ENCODE results near the gene CDCP1. TPM values are rescaled to one million over a fixed set of nuclear protein-coding genes. Genes with fewer than 3 reads are reported as not detected.

CDCP1 gene
- total RNA-seq, 2 donors from 2014 or later = 3.4 to 7.3 TPM

DNA sequence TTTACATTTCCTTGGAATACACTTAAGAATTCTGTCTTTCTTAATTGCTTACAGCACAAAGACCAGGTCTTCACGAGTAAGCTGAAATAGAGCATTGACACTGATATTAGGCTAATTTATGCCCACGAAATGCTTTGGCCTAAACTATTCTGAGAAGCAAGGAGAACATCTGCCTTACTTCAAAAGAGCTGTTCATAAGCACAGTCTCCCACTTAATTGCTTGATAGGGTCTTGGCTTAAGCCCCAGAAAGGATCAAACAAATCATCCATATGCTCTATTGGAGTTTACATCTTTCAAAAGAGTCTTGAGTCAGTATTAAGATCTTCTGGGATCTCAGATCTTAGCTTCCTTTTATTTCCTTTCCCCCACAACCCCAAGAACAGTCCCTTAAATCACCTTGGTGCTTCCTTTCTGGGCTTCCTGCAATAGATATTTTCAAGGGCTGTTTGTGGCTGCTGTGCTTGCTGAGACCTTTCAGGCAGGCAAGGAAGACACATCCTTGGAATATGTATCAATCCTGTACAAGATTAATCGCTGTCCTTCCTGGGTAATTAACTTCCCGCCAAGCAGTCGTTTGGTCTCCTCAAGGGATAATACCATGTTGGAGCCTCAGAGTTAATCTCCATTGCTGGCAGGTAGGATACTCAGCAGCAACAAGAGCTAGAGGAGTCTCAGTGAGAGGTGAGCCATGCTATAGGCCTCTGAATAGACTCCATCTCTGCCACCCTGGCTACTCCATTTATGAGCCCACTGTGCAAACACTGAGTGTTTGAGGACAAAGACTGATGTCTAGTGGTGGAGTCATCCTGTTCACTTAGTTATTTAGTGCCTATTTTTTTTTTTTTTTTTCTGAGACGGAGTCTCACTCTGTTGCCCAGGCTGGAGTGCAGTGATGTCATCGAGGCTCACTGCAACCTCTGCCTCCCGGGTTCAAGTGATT is 42.8 kb upstream of the CDCP1 start:
- no peak for TF ChIP-seq CTCF (IDR thresholded peaks at IDR 0.05)
- no peaks in the 10 kb centered on the region for H3K9me3 ChIP-seq
- H3K4me1 ChIP-seq (ENCODE audit: control insufficient read depth in 1 of 2, low read depth in 2 of 2) = no peaks in the 10 kb centered on the region
- DNase-seq (ENCODE audit: low spot score) (no peak), ATAC-seq (ENCODE audit: insufficient number of reproducible peaks, low FRiP score, low read depth) (no peak)
- no peak overlapping the region for H3K27ac ChIP-seq
- H3K27me3 ChIP-seq (replicated peaks; ENCODE audit: insufficient read depth) = no peaks in the 10 kb centered on the region
- no peaks in the 10 kb centered on the region for H3K36me3 ChIP-seq
- no peak overlapping the region for H3K4me3 ChIP-seq

DNA sequence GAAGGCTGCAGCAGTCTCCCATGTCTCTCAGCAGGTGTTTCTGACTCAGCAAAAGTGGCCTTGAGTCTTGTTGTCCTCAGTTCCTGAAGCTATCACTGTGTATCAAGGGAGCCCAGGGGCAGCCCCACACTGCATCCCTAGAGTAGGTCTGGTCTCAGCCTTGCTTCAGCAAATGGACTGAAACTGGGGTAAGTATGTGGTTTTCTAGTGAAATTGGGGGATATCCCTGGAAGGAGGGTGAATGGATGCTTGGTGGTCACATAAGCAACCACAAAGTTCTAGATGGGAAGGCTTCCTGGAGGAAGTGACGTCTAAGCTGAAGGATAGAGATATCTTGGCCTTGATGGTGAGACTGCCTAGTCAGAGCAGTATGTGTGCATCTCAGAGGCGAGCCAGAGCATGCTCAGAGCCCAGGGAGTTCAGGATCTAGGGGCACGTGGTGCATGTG is 41.5 kb upstream of the CDCP1 start:
- Histone ChIP-seq H3K27ac (no peak overlapping the region), H3K36me3 (no peaks in the 10 kb centered on the region), H3K4me3 (no peak overlapping the region), H3K4me1 (ENCODE audit: control insufficient read depth in 1 of 2, low read depth in 2 of 2) (no peaks in the 10 kb centered on the region), H3K9me3 (no peaks in the 10 kb centered on the region), H3K27me3 (replicated peaks; ENCODE audit: insufficient read depth) (no peaks in the 10 kb centered on the region)
- DNase-seq (ENCODE audit: low spot score) (no peak), ATAC-seq (ENCODE audit: insufficient number of reproducible peaks, low FRiP score, low read depth) (no peak)
- no peak for TF ChIP-seq CTCF (IDR thresholded peaks at IDR 0.05)

DNA sequence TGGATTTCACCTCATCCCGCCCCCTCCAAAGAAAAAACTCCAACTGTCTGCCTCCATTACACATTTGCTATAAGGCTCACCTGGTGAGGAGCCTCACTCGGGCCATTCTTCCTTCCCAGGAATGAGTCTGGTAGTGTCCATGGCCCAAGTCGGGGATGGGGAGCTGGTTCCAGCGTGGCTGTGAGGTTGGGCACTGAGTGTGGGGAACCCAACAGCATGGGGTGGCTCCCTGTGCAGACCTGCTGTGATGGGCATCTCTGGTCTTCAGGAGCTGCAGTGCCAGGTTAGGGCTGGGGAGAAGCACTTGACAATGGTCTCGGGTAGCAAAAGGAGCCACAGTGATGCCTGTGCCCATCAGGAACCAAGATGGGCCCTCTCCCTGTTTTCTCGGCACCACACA is 40.7 kb upstream of the CDCP1 start:
- no peaks in the 10 kb centered on the region for H3K36me3 ChIP-seq
- TF ChIP-seq CTCF (IDR thresholded peaks at IDR 0.05) = no peak
- no peak for ATAC-seq (ENCODE audit: insufficient number of reproducible peaks, low FRiP score, low read depth)
- H3K27me3 ChIP-seq (replicated peaks; ENCODE audit: insufficient read depth) = no peaks in the 10 kb centered on the region
- H3K4me1 ChIP-seq (ENCODE audit: control insufficient read depth in 1 of 2, low read depth in 2 of 2) = no peaks in the 10 kb centered on the region
- no peak overlapping the region for H3K4me3 ChIP-seq
- no peaks in the 10 kb centered on the region for H3K9me3 ChIP-seq
- DNase-seq (ENCODE audit: low spot score) = no peak
- no peak overlapping the region for H3K27ac ChIP-seq

DNA sequence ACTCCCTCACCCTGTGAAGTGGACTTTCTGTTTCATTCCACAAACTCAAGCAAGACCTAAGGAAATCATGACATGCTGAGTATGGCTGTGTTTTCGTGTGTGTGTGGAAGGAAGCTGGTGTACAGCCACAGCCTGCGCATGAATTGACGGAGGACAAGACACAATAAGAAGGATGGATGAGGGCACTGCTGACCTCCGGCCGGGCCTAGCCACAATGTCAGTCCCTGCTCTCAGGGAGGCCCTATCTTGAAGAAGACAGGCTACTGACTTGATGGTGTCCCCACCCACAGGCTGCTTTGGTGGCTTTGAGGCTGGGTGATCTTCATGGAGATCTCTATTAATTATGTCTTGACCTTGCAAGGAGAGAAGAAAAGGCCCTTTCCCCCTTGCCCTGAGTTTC is 39.3 kb upstream of the CDCP1 start:
- Histone ChIP-seq H3K27ac (no peak overlapping the region), H3K27me3 (replicated peaks; ENCODE audit: insufficient read depth) (no peaks in the 10 kb centered on the region), H3K4me1 (ENCODE audit: control insufficient read depth in 1 of 2, low read depth in 2 of 2) (no peaks in the 10 kb centered on the region), H3K9me3 (no peaks in the 10 kb centered on the region), H3K4me3 (no peak overlapping the region), H3K36me3 (no peaks in the 10 kb centered on the region)
- TF ChIP-seq CTCF (IDR thresholded peaks at IDR 0.05) = no peak
- ATAC-seq (ENCODE audit: insufficient number of reproducible peaks, low FRiP score, low read depth) = no peak
- no peak for DNase-seq (ENCODE audit: low spot score)

- Histone ChIP-seq H3K27me3 (replicated peaks; ENCODE audit: insufficient read depth) (no peaks in the 10 kb centered on the region), H3K9me3 (no peaks in the 10 kb centered on the region), H3K4me1 (ENCODE audit: control insufficient read depth in 1 of 2, low read depth in 2 of 2) (no peaks in the 10 kb centered on the region), H3K4me3 (no peak overlapping the region), H3K36me3 (no peaks in the 10 kb centered on the region), H3K27ac (no peak overlapping the region)
- no peak for TF ChIP-seq CTCF (IDR thresholded peaks at IDR 0.05)
- DNase-seq (ENCODE audit: low spot score) (no peak), ATAC-seq (ENCODE audit: insufficient number of reproducible peaks, low FRiP score, low read depth) (no peak)
These were observed 38.9 kb upstream of the CDCP1 start for GRCh38 chr3:45185052-45185451.
